Measurements from ENCODE around the gene TAGLN.

The TAGLN gene

GRCh38 chr11:117221775-117222517 lies 22.8 kb downstream of the TAGLN start:
- DNase-seq (ENCODE audit: insufficient read length) (no peak), FAIRE-seq (no peak)
- no peak for TF ChIP-seq POLR2A (IDR thresholded peaks at IDR 0.05; ENCODE audit: low read depth, low read length)
- no peak for TF ChIP-seq TAF1 (IDR thresholded peaks at IDR 0.05; ENCODE audit: borderline replicate concordance, low read depth, low read length)
- no peak for TF ChIP-seq POLR2AphosphoS5 (IDR thresholded peaks at IDR 0.05; ENCODE audit: low read depth, low read length)

GRCh38 chr11:117222991-117223740 lies 24.0 kb downstream of the TAGLN start:
- 0 out of 2 replicates have a peak, but pooled peaks have one; percentile 23 for TF ChIP-seq POLR2AphosphoS5 (IDR thresholded peaks at IDR 0.05; ENCODE audit: low read depth, low read length)
- TF ChIP-seq TAF1 (IDR thresholded peaks at IDR 0.05; ENCODE audit: borderline replicate concordance, low read depth, low read length) = no peak
- DNase-seq (ENCODE audit: insufficient read length) (no peak), FAIRE-seq (no peak)

GRCh38 chr11:117223741-117224689 lies 24.8 kb downstream of the TAGLN start:
- FAIRE-seq (peak; percentile 17), DNase-seq (ENCODE audit: insufficient read length) (no peak)
- TF ChIP-seq POLR2AphosphoS5 (IDR thresholded peaks at IDR 0.05; ENCODE audit: low read depth, low read length) = peak; percentile 53
- TF ChIP-seq POLR2A (IDR thresholded peaks at IDR 0.05; ENCODE audit: low read depth, low read length) = no peak

- TF ChIP-seq POLR2A (IDR thresholded peaks at IDR 0.05; ENCODE audit: low read depth, low read length) (no peak), TAF1 (IDR thresholded peaks at IDR 0.05; ENCODE audit: borderline replicate concordance, low read depth, low read length) (no peak), POLR2AphosphoS5 (IDR thresholded peaks at IDR 0.05; ENCODE audit: low read depth, low read length) (no peak)
- FAIRE-seq (no peak), DNase-seq (ENCODE audit: insufficient read length) (no peak)
Observed at GRCh38 chr11:117225553-117226170, 26.5 kb downstream of the TAGLN start.

DNA sequence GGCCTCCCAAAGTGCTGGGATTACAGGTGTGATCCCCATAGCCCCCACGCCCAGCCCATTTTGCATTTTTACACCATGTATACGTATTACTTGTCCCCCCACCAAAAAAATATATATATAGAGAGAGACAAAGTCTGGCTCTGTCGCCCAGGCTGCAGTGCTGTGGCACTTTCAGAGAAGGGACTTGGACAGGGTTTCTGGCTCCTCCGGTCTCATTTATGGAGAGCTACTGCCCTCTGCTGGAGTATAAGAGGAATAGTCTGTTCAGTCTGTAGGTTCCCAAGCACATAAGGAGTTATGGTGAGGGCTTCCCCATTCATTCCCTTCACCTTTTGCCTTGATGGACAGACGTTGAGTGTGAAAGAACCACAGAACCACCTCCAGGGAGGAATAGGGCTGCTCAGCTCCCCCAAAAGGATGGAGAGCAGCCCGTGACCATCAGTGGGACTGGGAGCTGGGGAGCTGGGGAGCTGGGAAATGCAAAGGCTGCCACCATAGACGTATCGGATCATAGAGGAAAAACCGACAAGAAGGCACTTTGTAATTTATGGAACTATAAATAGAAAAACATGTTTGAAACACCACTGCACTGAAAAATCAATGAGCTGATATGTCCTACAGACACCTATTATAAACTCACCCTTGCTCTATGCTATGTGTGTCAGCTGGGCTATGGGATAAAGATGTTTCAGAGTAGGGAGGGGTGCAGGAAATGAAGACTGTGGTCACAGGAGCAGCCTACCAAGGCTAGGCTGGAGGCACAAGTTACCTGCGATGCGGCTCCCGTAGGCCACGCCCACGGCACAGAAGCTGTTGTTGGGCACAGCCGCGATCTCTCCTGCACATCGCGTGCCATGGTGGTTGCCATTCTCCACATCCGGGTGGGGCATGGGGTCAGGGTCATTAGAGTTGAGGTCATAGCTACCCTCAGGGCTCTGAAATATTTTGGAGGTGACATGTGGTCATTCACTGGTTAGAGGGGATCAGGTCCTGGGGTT lies 27.5 kb downstream of the TAGLN start:
- DNase-seq (ENCODE audit: insufficient read length) = peak; percentile 55
- TF ChIP-seq TAF1 (IDR thresholded peaks at IDR 0.05; ENCODE audit: borderline replicate concordance, low read depth, low read length) = no peak
- TF ChIP-seq POLR2AphosphoS5 (IDR thresholded peaks at IDR 0.05; ENCODE audit: low read depth, low read length) = no peak
- no peak for TF ChIP-seq POLR2A (IDR thresholded peaks at IDR 0.05; ENCODE audit: low read depth, low read length)
- FAIRE-seq = peak; percentile 92

DNA sequence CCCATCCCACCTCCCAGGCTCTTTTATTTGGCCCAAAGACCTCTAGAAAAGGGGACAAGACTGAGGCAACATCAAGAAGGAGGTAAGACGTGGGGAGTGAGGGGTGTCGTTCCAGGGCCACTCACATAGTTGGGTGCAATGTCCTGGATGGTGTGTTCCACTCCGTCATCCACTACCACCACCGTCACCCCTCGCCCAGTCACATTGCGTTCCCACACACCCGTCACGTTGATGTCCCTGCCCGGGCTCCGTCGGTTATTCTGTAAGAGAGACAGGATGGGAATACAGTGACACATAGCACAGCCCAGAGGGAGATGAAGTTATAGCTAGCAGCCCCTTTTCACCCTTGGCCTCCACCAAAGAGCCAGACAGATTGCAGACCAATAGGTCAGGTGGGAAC lies 28.9 kb downstream of the TAGLN start:
- DNase-seq (ENCODE audit: insufficient read length) (no peak), FAIRE-seq (no peak)
- TF ChIP-seq POLR2AphosphoS5 (IDR thresholded peaks at IDR 0.05; ENCODE audit: low read depth, low read length) (no peak), TAF1 (IDR thresholded peaks at IDR 0.05; ENCODE audit: borderline replicate concordance, low read depth, low read length) (no peak), POLR2A (IDR thresholded peaks at IDR 0.05; ENCODE audit: low read depth, low read length) (no peak)

DNA sequence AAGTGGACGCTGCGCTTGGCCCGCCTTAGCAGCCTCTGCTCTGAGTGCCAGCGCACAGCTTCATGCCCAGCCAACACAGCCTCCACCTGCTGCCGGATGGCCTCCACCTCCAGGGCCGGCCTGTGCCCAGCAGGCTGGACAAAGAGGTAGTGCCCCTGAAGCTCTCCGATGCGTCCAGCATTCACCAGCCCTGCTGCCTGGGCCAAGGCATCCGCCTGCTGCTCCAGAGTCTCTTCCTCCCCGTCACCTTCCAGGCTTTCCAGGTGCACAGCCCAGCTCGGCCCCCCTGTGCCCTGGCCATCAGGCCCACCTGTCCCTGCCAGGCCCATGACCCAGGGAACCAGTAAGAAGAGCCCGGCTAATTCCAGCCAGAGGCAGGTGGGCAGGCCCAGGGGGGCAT lies 30.2 kb downstream of the TAGLN start:
- DNase-seq (ENCODE audit: insufficient read length) = no peak
- no peak for TF ChIP-seq POLR2AphosphoS5 (IDR thresholded peaks at IDR 0.05; ENCODE audit: low read depth, low read length)
- no peak for TF ChIP-seq POLR2A (IDR thresholded peaks at IDR 0.05; ENCODE audit: low read depth, low read length)
- no peak for TF ChIP-seq TAF1 (IDR thresholded peaks at IDR 0.05; ENCODE audit: borderline replicate concordance, low read depth, low read length)
- no peak for FAIRE-seq

- TF ChIP-seq POLR2A (IDR thresholded peaks at IDR 0.05; ENCODE audit: low read depth, low read length) (no peak), POLR2AphosphoS5 (IDR thresholded peaks at IDR 0.05; ENCODE audit: low read depth, low read length) (no peak), TAF1 (IDR thresholded peaks at IDR 0.05; ENCODE audit: borderline replicate concordance, low read depth, low read length) (no peak)
- no peak for DNase-seq (ENCODE audit: insufficient read length)
- no peak for FAIRE-seq
Observed at GRCh38 chr11:117229931-117230285, 30.7 kb downstream of the TAGLN start.

DNA sequence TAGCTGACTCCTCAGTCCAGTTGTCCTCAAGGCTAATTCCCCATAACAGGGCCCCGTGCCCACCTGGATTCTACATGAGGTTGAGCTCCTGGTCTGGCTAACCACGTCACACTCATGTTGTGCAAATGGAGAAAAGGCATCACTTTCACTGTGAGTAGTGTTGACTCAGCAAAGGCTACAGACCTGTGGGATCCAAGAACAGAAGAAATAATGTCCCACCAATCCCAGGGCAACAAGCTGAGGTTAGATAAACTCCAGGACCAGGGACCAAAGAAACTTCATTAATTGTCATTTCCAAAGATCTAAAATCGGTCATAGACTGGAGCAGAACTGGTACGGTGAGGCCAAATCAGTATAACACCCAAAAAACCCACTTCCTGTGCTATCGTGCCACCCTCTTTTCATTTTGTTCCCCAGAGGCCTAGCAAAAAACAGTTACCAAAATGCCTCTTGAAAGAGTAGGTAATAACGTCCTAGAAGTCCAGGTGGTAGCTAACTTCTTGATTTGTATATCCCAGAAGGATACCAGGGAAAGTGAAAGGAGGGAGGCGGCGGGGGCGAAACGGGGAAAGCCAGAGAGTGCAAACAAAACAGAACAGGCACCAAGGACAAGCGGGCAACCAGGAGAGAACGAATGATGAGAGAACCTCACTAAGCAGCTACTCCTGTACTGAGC lies 31.3 kb downstream of the TAGLN start:
- FAIRE-seq (peak; percentile 97), DNase-seq (ENCODE audit: insufficient read length) (peak; percentile 44)
- 0 out of 2 replicates have a peak, but pooled peaks have one; percentile 24 for TF ChIP-seq POLR2A (IDR thresholded peaks at IDR 0.05; ENCODE audit: low read depth, low read length)
- TF ChIP-seq TAF1 (IDR thresholded peaks at IDR 0.05; ENCODE audit: borderline replicate concordance, low read depth, low read length) = no peak

All from GM12892 (cell line).